ENCODE results near the gene PLIN5. TPM values are rescaled to one million over a fixed set of nuclear protein-coding genes. Genes with fewer than 3 reads are reported as not detected.

PLIN5 gene, protein sequence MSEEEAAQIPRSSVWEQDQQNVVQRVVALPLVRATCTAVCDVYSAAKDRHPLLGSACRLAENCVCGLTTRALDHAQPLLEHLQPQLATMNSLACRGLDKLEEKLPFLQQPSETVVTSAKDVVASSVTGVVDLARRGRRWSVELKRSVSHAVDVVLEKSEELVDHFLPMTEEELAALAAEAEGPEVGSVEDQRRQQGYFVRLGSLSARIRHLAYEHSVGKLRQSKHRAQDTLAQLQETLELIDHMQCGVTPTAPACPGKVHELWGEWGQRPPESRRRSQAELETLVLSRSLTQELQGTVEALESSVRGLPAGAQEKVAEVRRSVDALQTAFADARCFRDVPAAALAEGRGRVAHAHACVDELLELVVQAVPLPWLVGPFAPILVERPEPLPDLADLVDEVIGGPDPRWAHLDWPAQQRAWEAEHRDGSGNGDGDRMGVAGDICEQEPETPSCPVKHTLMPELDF
- 1.1 TPM in 1 of 2 replicates, not detected in the other for total RNA-seq

DNA sequence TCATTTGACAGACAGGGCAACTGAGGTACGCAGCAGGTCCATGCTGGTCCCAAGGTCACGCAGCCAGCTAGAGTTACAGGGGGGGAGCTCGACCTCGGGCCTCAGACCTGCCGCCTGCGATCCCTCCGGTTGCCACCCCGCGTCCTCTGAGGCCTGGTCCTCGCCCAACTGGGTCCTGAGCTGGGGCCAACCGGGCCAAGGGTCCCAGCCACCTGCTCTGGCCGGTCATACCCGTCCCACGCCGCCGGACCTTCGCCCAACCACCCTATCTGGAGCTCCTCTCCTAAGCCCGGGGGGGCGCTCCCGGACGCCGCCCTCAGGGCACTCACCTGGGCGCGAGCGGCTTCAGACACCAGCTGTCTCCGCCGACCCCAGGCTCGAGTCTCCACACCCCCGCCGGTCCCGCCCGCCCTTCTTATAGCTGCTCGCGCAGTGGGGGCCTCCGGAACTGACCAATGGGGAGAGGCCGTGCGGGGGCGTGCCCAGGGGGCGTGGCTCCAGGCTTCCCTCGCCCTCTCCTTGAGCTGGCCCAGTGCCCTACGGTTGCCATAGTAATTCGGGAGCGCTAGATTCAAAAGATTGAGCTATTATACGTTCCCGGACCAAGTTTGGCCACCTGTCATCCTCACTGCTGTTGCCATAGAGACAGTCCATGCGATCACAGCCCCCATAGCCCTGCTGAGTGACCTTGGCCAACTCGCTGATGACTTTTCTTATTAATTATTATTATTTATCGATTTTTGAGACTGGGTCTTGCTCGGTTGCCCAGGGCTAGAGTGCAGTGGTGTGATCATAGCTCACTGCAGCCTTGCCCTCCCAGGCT lies at the start of gene PLIN5:
PLIN5 (minus strand) TSS at position 389 of the 823 bp plus-strand sequence. CDS start 1,150 bp downstream, outside the sequence.

DNA sequence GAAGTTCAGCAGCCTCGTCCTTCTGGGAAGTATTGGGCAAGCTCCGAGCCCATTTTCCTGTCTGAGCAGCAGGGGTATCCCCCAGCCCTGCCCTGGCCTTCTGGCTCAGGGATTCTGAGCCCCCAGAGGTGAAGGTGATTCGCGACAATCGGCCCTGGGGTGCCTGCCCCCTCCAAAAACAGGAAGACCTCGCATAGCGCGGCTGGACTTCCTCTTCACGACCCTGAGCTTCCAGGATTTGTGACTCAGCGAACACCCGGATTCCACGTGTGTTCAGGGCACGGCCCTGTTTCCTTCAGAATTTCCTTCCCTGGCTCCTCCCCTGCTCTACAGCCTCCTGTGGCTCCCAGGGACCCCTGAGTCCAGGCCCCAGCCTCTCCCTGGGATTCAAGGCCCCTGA lies 24.5 kb upstream of the PLIN5 start, which contains the start of gene SEMA6B:
SEMA6B (minus strand) TSS at position 116 of the 400 bp plus-strand sequence. CDS start 1,227 bp downstream, outside the sequence.

GRCh38 chr19:4539693-4540581 lies 4.9 kb upstream of the PLIN5 start, which contains the start of gene LRG1:
Gene LRG1, minus strand, starts transcription at chr19:4540036. Its CDS starts 23 bp downstream, at chr19:4540013.

DNA sequence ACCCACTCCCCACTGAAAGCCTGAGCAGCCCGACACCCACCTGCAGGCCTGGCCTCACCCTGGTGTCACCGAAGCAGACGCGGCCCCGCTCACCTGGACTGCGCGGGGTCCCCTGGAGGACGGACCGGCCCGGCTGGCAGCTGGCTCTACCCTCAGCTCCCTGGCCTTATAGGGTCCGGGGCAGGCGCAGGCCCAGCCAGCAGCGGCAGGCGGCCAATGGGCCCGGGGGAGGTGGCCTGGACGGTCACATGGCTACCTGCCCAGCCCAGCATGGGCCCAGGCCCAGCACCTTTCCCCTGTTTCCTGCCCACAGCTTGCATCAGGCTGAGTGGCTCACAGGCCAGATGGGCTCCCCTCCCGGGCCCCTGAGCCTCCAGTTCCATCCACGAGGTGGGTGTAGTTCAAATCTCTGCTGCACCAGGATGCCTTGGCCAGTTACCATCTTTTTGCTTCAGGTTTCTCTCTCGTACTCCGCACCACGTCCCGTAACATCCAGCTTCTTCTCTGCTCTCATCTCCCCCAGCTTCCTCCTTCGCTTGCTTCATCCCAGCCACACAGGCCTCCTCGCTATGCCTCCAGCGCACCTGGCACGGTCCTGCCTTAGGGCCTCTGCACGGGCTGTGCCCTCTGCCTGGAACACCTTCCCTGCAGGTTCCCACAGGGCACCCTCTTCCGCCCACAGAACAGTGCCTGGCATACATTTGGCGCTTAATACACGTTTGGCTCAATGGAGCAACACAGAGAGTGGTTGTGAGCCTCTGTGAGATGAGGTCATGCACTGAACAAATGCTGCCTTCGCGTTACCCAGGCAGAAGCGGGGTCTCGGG lies 16.5 kb downstream of the PLIN5 start, which contains the start of gene PLIN4:
PLIN4 (minus strand) TSS at position 142 of the 827 bp plus-strand sequence. CDS start 214 bp downstream, outside the sequence.

Other genes with a start within 250 kb of the PLIN5 start
- gene TMIGD2, start 232.8 kb downstream of the PLIN5 start, total RNA-seq: 0.09 and 0.23 TPM in 2 replicates
- 6.3 and 7.1 TPM in 2 replicates for gene FSD1, start 230.6 kb downstream of the PLIN5 start, total RNA-seq
- gene STAP2, start 196.4 kb downstream of the PLIN5 start, total RNA-seq: 2.7 and 6.1 TPM in 2 replicates
- 3.1 and 5.6 TPM in 2 replicates for gene MPND, start 191.7 kb downstream of the PLIN5 start, total RNA-seq
- 91.9 and 118 TPM in 2 replicates for gene SH3GL1, start 134.7 kb downstream of the PLIN5 start, total RNA-seq
- 2.1 and 21.8 TPM in 2 replicates for gene CHAF1A, start 132.6 kb downstream of the PLIN5 start, total RNA-seq
- 86.0 and 145 TPM in 2 replicates for gene UBXN6, start 77.4 kb downstream of the PLIN5 start, total RNA-seq
- 58.8 and 71.7 TPM in 2 replicates for gene HDGFL2, start 62.9 kb downstream of the PLIN5 start, total RNA-seq
- gene PLIN4, start 16.7 kb downstream of the PLIN5 start, total RNA-seq: 0.47 and 3.7 TPM in 2 replicates
- 0.23 and 2.4 TPM in 2 replicates for gene LRG1, start 4.8 kb upstream of the PLIN5 start, total RNA-seq
- gene SEMA6B, start 24.5 kb upstream of the PLIN5 start, total RNA-seq: 4.9 and 7.1 TPM in 2 replicates
- 1.4 and 2.3 TPM in 2 replicates for gene TNFAIP8L1, start 104.3 kb upstream of the PLIN5 start, total RNA-seq
- gene MYDGF, start 135.1 kb upstream of the PLIN5 start, total RNA-seq: 71.8 and 118 TPM in 2 replicates
- 35.9 and 54.5 TPM in 2 replicates for gene DPP9, start 188.6 kb upstream of the PLIN5 start, total RNA-seq

All from pericardium fibroblast (primary cell).